ENCODE data around the gene HDAC4.

Gene HDAC4

DNA sequence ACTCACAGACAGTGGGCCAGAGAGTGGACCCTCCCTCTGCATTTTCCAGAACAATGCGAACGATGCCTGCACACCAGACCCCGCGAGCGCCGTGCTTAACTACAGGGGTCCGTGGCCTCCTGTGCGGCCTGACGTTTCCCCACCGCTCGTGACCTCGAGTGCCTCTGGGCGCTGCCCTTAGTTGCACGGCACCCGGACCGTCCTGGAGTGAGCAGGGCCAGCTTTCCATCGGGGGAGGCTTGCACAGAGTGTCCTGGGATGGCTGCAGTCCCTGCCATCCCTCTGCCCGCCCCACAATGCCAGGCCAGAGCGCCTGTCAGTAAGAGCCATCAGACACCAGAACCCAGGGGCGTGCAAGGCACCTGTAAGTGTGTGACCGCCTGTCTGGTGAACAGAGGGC lies 335.9 kb downstream of the HDAC4 start:
- H3K27ac ChIP-seq: no peak overlapping the region
- peaks cover 42 to 75% (median 58%) of the 10 kb centered on the region in 10 experiments for H3K4me1 ChIP-seq
- H3K9ac ChIP-seq: no peak overlapping the region
- H4K20me1 ChIP-seq: peaks cover 18 to 91% (median 52%) of the 10 kb centered on the region in 11 experiments; a peak in 20 of 22 replicates
- no peaks in the 10 kb centered on the region for H3K9me3 ChIP-seq (replicated peaks in 1 of 11)
- peaks cover 0 to 78% (median 37%) of the 10 kb centered on the region in 11 experiments; a peak in 16 of 22 replicates for H3K36me3 ChIP-seq
- no peak overlapping the region for H3K4me3 ChIP-seq
- no peak for TF ChIP-seq Cebpa-rat (IDR thresholded peaks at IDR 0.05)
- H3K27me3 ChIP-seq: peaks cover 0 to 23% (median 0%) of the 10 kb centered on the region in 11 experiments; a peak in 7 of 22 replicates
- H3K4me2 ChIP-seq: peak overlapping the region in 1 of 11 experiments; percentile 80; a peak in 1 of 22 replicates

DNA sequence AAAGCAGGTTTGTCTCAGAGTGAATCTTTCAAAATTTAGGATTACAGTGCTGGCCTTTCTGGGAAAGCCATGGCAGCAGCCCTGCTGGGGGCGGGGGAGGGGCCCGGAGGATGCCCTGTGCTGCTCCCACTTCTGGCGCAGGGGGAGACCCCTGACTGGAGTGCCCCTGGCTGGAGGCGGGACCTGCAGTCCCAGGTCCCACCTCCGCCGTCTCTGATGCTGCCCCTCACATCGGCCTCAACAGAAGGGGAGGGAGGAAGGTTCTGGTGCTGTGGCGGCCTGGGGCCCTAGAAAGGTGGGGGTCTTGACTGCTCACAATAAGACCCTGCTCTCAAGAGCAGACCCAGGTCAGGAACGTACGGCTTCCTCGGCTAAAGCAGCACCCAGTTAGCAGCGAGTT lies 336.6 kb downstream of the HDAC4 start:
- Histone ChIP-seq H3K36me3 (peaks cover 0 to 78% (median 37%) of the 10 kb centered on the region in 11 experiments; a peak in 16 of 22 replicates), H3K27ac (no peak overlapping the region), H3K9ac (no peak overlapping the region), H3K4me2 (no peak overlapping the region), H3K27me3 (peaks cover 0 to 23% (median 0%) of the 10 kb centered on the region in 11 experiments; a peak in 7 of 22 replicates), H3K4me1 (peaks cover 49 to 77% (median 63%) of the 10 kb centered on the region in 10 experiments), H3K4me3 (no peak overlapping the region), H4K20me1 (peaks cover 22 to 93% (median 52%) of the 10 kb centered on the region in 11 experiments; a peak in 20 of 22 replicates), H3K9me3 (replicated peaks in 1 of 11) (no peaks in the 10 kb centered on the region)
- no peak for TF ChIP-seq Cebpa-rat (IDR thresholded peaks at IDR 0.05)

GRCh38 chr2:239062743-239063142 lies 338.1 kb downstream of the HDAC4 start:
- TF ChIP-seq Cebpa-rat (IDR thresholded peaks at IDR 0.05): no peak
- H3K27ac ChIP-seq: no peak overlapping the region
- peaks cover 4 to 10% (median 7%) of the 10 kb centered on the region in 11 experiments for H3K9me3 ChIP-seq (replicated peaks in 1 of 11)
- no peak overlapping the region for H3K4me3 ChIP-seq
- peak overlapping the region; percentile 30 to 61 (median 46); a peak in 20 of 22 replicates for H3K4me2 ChIP-seq
- peaks cover 0 to 18% (median 0%) of the 10 kb centered on the region in 11 experiments; a peak in 7 of 22 replicates for H3K27me3 ChIP-seq
- peaks cover 46 to 78% (median 68%) of the 10 kb centered on the region in 10 experiments for H3K4me1 ChIP-seq
- no peak overlapping the region for H3K9ac ChIP-seq
- peaks cover 16 to 82% (median 43%) of the 10 kb centered on the region in 11 experiments; a peak in 20 of 22 replicates for H4K20me1 ChIP-seq
- peaks cover 10 to 76% (median 39%) of the 10 kb centered on the region in 11 experiments; a peak in 19 of 22 replicates for H3K36me3 ChIP-seq

- H3K9me3 ChIP-seq (replicated peaks in 1 of 11): peaks cover 10 to 16% (median 14%) of the 10 kb centered on the region in 11 experiments
- H3K36me3 ChIP-seq: peaks cover 15 to 76% (median 46%) of the 10 kb centered on the region in 11 experiments; a peak in 19 of 22 replicates
- no peak overlapping the region for H3K4me3 ChIP-seq
- no peak for TF ChIP-seq Cebpa-rat (IDR thresholded peaks at IDR 0.05)
- H3K27me3 ChIP-seq: peaks cover 0 to 11% (median 0%) of the 10 kb centered on the region in 11 experiments; a peak in 7 of 22 replicates
- peaks cover 39 to 74% (median 62%) of the 10 kb centered on the region in 10 experiments for H3K4me1 ChIP-seq
- H4K20me1 ChIP-seq: peaks cover 9 to 74% (median 36%) of the 10 kb centered on the region in 11 experiments; a peak in 19 of 22 replicates
- no peak overlapping the region for H3K27ac ChIP-seq
- H3K4me2 ChIP-seq: peak overlapping the region; percentile 30 to 61 (median 46); a peak in 16 of 22 replicates
- no peak overlapping the region for H3K9ac ChIP-seq
Observed at GRCh38 chr2:239061824-239062570, 338.8 kb downstream of the HDAC4 start.

- H3K4me2 ChIP-seq: no peak overlapping the region
- no peak overlapping the region for H3K27ac ChIP-seq
- H4K20me1 ChIP-seq: peaks cover 7 to 66% (median 28%) of the 10 kb centered on the region in 11 experiments; a peak in 19 of 22 replicates
- H3K9ac ChIP-seq: no peak overlapping the region
- no peak overlapping the region for H3K4me3 ChIP-seq
- H3K36me3 ChIP-seq: peaks cover 23 to 76% (median 42%) of the 10 kb centered on the region in 11 experiments; a peak in 21 of 22 replicates
- peaks cover 0 to 3% (median 0%) of the 10 kb centered on the region in 11 experiments; a peak in 3 of 22 replicates for H3K27me3 ChIP-seq
- TF ChIP-seq Cebpa-rat (IDR thresholded peaks at IDR 0.05): no peak
- peaks cover 31 to 66% (median 55%) of the 10 kb centered on the region in 10 experiments for H3K4me1 ChIP-seq
- peaks cover 10 to 21% (median 16%) of the 10 kb centered on the region in 11 experiments for H3K9me3 ChIP-seq (replicated peaks in 1 of 11)
Observed at GRCh38 chr2:239061121-239061666, 339.6 kb downstream of the HDAC4 start.

GRCh38 chr2:239060676-239061075 lies 340.1 kb downstream of the HDAC4 start:
- Histone ChIP-seq H3K27ac (no peak overlapping the region), H3K9ac (no peak overlapping the region), H3K9me3 (replicated peaks in 1 of 11) (peaks cover 10 to 21% (median 16%) of the 10 kb centered on the region in 11 experiments), H3K4me2 (peak overlapping the region in 4 of 11 experiments; percentile 71 to 75 (median 73); a peak in 3 of 22 replicates), H3K27me3 (no peaks in the 10 kb centered on the region; a peak in 1 of 22 replicates), H4K20me1 (peaks cover 7 to 61% (median 23%) of the 10 kb centered on the region in 11 experiments; a peak in 18 of 22 replicates), H3K4me3 (no peak overlapping the region), H3K36me3 (peaks cover 28 to 76% (median 47%) of the 10 kb centered on the region in 11 experiments; a peak in 21 of 22 replicates), H3K4me1 (peaks cover 31 to 64% (median 51%) of the 10 kb centered on the region in 10 experiments)
- no peak for TF ChIP-seq Cebpa-rat (IDR thresholded peaks at IDR 0.05)

GRCh38 chr2:239059854-239060253 lies 341.0 kb downstream of the HDAC4 start:
- TF ChIP-seq Cebpa-rat (IDR thresholded peaks at IDR 0.05): no peak
- H4K20me1 ChIP-seq: peaks cover 5 to 53% (median 16%) of the 10 kb centered on the region in 11 experiments; a peak in 15 of 22 replicates
- H3K4me2 ChIP-seq: peak overlapping the region; percentile 63 to 79 (median 68)
- no peak overlapping the region for H3K9ac ChIP-seq
- H3K27me3 ChIP-seq: no peaks in the 10 kb centered on the region
- peaks cover 31 to 62% (median 45%) of the 10 kb centered on the region in 10 experiments for H3K4me1 ChIP-seq
- no peak overlapping the region for H3K27ac ChIP-seq
- H3K4me3 ChIP-seq: no peak overlapping the region
- peaks cover 31 to 76% (median 49%) of the 10 kb centered on the region in 11 experiments for H3K36me3 ChIP-seq
- H3K9me3 ChIP-seq (replicated peaks in 1 of 11): peaks cover 10 to 21% (median 16%) of the 10 kb centered on the region in 11 experiments

DNA sequence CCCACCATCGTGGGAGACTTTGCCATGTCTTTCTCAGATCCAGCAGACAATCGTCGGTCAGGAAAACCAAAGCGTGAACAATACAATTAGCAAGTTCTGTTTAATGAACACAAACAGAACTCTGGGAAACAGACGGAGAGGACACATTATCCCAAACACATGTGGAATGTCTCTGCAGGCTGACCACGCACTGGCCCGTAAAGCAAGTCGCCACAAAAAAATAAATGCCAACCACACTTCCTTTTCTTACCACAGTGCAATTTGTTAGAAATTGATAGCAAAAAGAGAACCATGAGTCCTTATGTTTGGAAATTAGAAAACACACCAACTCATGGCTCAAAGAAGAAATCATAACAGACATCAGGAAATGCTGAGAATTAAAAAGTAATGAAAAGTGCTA lies 342.1 kb downstream of the HDAC4 start:
- peak overlapping the region; percentile 63 to 79 (median 68) for H3K4me2 ChIP-seq
- 0 out of 22 replicates have a peak overlapping the region, but pooled peaks of 1 of the 11 experiments have one; percentile 8 for H3K9ac ChIP-seq
- H3K27me3 ChIP-seq: no peaks in the 10 kb centered on the region
- H3K36me3 ChIP-seq: peaks cover 38 to 76% (median 49%) of the 10 kb centered on the region in 11 experiments
- H3K27ac ChIP-seq: peak overlapping the region in 3 of 11 experiments; percentile 24 to 43 (median 33); a peak in 4 of 22 replicates
- TF ChIP-seq Cebpa-rat (IDR thresholded peaks at IDR 0.05): no peak
- peaks cover 31 to 60% (median 45%) of the 10 kb centered on the region in 10 experiments for H3K4me1 ChIP-seq
- H4K20me1 ChIP-seq: peaks cover 0 to 42% (median 14%) of the 10 kb centered on the region in 11 experiments; a peak in 15 of 22 replicates
- H3K9me3 ChIP-seq (replicated peaks in 1 of 11): peaks cover 10 to 21% (median 16%) of the 10 kb centered on the region in 11 experiments
- no peak overlapping the region for H3K4me3 ChIP-seq

All from BLaER1 treated with 17β-estradiol and CSF1 and Interleukin-3, amounts not matched to agents 10 nM and 100 nM (cell line).